GM20000 (cell line): ENCODE data around the gene DLEC1.

Experiments
- DNase-seq: peaks from one replicate; pipeline ENCODE4 v3.0.0; 2012; ENCODE audit warnings: low spot score
- TF ChIP-seq, protein P1 (sequence below): IDR thresholded peaks from 2 replicates; pipeline ENCODE4 v1.5.1; 2012; ENCODE audit warnings: mild to moderate bottlenecking, control low read depth; ENCODE audit errors: extremely low read depth, missing control alignments

Gene DLEC1

DNA sequence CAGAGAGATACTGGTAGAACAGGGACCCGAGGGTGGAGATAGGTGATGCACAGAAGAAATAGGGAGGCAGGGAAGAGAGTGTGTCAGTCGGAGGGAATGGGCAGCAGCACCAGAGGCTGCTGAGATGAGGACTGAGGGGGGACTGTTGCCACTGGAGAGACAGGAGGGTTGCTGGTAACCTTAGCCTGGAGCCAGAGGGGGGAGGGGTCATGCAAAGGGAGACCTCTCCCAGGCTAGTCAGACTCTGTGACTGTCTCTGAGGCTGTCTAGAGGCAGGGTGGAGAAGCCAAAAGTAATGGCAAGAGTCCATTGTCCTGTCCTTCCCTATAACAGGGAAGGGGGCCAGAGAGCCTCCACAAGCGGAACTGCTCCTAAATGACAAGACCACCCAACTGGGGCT lies 2.1 kb upstream of the DLEC1 start:
- TF ChIP-seq, protein P1, sequence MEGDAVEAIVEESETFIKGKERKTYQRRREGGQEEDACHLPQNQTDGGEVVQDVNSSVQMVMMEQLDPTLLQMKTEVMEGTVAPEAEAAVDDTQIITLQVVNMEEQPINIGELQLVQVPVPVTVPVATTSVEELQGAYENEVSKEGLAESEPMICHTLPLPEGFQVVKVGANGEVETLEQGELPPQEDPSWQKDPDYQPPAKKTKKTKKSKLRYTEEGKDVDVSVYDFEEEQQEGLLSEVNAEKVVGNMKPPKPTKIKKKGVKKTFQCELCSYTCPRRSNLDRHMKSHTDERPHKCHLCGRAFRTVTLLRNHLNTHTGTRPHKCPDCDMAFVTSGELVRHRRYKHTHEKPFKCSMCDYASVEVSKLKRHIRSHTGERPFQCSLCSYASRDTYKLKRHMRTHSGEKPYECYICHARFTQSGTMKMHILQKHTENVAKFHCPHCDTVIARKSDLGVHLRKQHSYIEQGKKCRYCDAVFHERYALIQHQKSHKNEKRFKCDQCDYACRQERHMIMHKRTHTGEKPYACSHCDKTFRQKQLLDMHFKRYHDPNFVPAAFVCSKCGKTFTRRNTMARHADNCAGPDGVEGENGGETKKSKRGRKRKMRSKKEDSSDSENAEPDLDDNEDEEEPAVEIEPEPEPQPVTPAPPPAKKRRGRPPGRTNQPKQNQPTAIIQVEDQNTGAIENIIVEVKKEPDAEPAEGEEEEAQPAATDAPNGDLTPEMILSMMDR, result no peak
- DNase-seq, result no peak

DNA sequence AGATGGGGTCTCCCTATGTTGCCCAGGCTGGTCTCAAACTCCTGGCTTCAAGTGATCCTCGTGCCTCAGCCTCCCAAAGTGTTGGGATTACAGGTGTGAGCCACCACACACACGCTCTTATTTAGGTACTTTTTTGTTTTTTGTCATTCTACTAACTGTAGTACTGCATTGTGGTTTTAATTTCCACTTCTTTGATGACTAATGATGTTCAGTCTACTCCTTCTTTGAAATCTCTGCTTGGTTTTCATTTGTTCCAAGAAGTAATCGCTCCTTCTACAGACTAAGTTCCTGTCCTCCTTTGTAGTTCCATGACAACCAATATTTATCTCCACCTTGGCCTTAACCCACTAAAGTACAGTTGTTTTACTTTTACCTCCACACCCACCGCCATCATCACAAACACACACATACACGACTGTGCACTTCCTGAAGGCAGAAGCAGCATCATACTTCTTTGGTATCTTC lies 529 bp upstream of the DLEC1 start:
- DNase-seq, result no peak

DNA sequence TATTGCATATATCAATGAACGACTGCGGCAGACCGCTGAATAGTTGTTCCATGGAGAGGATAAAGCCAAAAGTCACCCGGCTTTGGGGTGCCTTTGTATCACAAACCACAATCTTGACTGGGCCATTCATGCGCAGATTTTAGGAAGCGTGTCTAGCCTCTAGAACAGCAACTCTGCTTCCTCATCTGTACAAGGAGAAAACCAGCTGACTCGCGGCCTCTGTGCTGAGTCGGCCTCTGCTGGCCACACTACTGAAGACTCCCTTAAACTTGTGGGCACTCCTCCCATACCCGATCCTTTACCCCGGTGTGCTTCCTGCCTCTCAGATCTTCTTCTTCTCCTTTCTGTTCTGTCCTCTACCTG lies 872 bp downstream of the DLEC1 start:
- TF ChIP-seq, protein P1, result peak; percentile 38
- DNase-seq, result peak; percentile 64

More for the DNA sequence above, 529 bp upstream of the DLEC1 start:
- TF ChIP-seq, protein P1, result no peak

DNA sequence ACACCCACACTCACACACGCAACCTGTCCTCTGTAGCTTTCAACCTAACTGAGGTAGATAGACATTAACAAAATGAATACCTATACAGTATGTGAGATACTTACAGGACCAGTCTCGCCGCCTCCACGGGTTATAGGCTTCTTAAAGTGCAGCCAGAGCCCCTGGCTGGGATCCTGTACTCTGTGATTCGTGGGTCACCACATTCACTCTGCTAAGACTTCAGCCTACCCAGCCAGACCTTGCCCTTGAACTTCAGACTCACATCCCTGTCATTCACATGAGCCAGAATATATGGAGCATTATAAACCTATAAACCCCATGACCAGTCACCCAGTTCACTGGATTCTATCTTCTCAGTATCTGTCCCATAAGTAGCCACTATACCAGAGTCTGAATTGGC lies 1.4 kb downstream of the DLEC1 start:
- DNase-seq, result no peak
- TF ChIP-seq, protein P1, result no peak

DNA sequence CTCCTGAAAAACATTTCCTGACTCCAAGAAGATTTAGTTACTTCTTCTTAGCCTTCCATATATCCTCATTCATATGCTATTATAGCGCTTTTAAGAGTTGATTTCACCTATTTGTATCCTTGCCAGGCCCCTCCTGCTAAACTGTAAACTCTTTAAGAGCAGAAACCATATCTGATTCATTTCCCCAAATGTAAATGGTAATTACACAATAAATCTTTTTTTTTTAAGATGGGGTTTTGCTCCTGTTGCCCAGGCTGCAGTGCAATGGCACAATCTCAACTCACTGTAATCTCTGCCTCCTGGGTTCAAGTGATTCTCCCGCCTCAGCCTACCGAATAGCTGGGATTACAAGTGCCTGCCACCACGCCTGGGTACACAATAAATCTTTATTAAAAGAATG lies 4.5 kb downstream of the DLEC1 start:
- TF ChIP-seq, protein P1, result no peak
- no peak for DNase-seq

DNA sequence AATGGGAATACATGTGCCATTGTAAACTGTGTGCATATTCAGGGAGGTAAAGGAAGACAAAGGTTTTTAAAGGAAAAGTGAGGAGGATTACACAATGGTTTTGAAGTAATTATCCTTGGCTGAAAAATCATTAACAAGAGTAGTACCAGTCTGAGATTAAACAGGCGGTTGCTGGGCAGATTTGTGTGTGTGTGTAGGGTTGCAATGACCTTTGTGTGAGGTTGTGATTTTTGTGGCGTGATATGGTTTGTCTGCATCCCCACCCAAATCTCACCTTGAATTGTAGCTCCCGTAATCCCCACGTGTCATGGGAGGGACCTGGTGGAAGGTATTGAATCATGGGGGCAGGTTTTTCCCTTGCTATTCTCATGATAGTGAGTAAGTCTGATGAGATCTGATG lies 7.0 kb downstream of the DLEC1 start:
- TF ChIP-seq, protein P1, result no peak

DNA sequence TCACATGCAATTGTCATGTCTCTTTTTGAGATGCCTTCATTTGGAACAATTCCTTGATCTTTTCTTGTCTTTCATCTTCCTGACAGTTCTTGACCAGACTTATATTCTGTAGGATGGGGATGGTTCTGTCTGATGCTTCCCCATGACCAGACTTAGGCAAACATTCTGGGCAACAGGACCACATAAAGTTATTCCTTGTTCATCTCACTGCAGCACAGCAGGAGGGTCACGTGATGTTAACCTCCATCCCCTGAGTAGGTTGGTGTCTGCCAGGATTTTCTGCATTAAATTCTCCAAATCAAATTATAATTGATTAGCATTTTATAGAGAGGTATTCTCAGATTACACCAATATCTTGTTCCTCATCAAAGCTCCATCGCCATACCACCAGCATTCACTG lies 7.8 kb downstream of the DLEC1 start:
- DNase-seq, result no peak
- TF ChIP-seq, protein P1, result no peak

More for the DNA sequence above, 7.0 kb downstream of the DLEC1 start:
- no peak for DNase-seq
